ENCODE data around the gene PDE3A. TPM values are rescaled to one million over a fixed set of nuclear protein-coding genes. Genes with fewer than 3 reads are reported as not detected.
A peak's percentile ranks its signal among the peaks of the same experiment; 100 is the strongest.
"Not testable (repeated sequence)": the region's sequence is repeated elsewhere in the genome, so short reads cannot be mapped to it uniquely, and the experiment has no call there.

The PDE3A gene
- 0.49 TPM for polyA plus RNA-seq (2013, experiment 1 of 2)
- 0.47 TPM for polyA plus RNA-seq (2013, experiment 2 of 2)

DNA sequence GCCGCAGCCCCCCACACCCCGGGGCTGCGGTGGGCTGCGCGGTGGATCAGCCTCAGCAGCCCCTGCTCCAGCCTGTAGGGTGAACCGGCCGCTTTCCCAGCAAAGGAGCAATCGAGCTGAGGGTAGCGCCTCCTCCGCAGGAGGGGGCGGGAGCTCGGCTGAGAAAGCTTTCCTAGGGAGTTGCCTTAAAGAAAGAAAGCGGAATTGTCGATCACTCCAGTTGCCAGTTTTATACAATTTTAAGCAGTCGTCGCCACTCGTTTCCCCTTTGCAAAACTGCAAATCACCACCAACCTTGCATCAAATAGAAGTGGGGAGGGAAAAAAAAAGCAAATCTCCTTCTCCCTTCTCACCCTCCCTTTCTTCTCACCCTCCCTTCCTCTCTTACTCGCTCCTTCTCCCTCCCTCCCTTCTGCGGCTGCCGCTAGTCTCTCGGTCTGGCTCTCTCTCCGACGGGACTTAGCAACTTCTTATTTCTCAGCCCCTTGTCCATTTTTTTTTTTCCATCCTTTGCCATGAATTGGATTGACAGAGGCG is at the start of gene PDE3A:
TSS of gene PDE3A (plus strand) at position 424 of the 537 bp plus-strand sequence. CDS start 748 bp downstream, outside the sequence.
- Histone ChIP-seq H2AFZ (ENCODE audit: low read length) (peak within 1 kb of the TSS; percentile 100), H3K4me2 (ENCODE audit: insufficient read depth, low read length, poor library complexity, severe bottlenecking) (peak within 1 kb of the TSS; percentile 98), H3K79me1 (ENCODE audit: low read depth, low read length) (peaks cover 4% of the 10 kb centered on the region), H3K9ac (ENCODE audit: low read depth, low read length, poor library complexity) (peak within 1 kb of the TSS; percentile 91), H2BK12ac (ENCODE audit: low read length) (no peak within 1 kb of the TSS), H3K4me3 (ENCODE audit: low read length in 2 of 2) (peak within 1 kb of the TSS; percentile 93 to 95), H2AK5ac (ENCODE audit: low read depth, low read length) (no peak within 1 kb of the TSS), H3K27me3 (ENCODE audit: control insufficient read depth in 3 of 3, insufficient read depth in 3 of 3, low read depth in 1 of 3, low read length in 3 of 3) (peaks cover 0 to 4% (median 0%) of the 10 kb centered on the region in 3 experiments), H2BK15ac (ENCODE audit: low read length) (peak within 1 kb of the TSS; percentile 75), H2BK5ac (ENCODE audit: low read length) (peak within 1 kb of the TSS; percentile 26), H3K14ac (ENCODE audit: low read length) (no peak within 1 kb of the TSS), H3K4ac (ENCODE audit: low read length) (no peak within 1 kb of the TSS), H3K4me1 (ENCODE audit: control insufficient read depth in 2 of 2, insufficient read depth in 1 of 2, low read depth in 1 of 2, low read length in 2 of 2) (peaks cover 0 to 13% of the 10 kb centered on the region in 2 donors), H4K91ac (ENCODE audit: low read depth, low read length, poor library complexity) (peak within 1 kb of the TSS; percentile 43), H2BK120ac (ENCODE audit: low read depth, low read length) (no peak within 1 kb of the TSS), H3K27ac (replicated peaks; ENCODE audit: low read length) (peak within 1 kb of the TSS; percentile 56), H3K23ac (ENCODE audit: low read depth, low read length, poor library complexity) (no peak within 1 kb of the TSS), H4K8ac (ENCODE audit: low read depth, low read length) (no peak within 1 kb of the TSS), H3K9me3 (replicated peaks in 1 of 2; ENCODE audit: control insufficient read depth in 2 of 2, insufficient read depth in 1 of 2, low read depth in 1 of 2, low read length in 2 of 2) (no peaks in the 10 kb centered on the region), H3K18ac (ENCODE audit: low read length) (peak within 1 kb of the TSS; percentile 95), H3K36me3 (replicated peaks in 1 of 2; ENCODE audit: control insufficient read depth in 2 of 2, insufficient read depth in 2 of 2, low read length in 2 of 2) (no peaks in the 10 kb centered on the region)
- DNase-seq (ENCODE audit: low spot score), result peak; percentile 67
- no CpG with 5 or more reads among the region's 24 CpGs for WGBS, 2 donors (ENCODE audit: extremely low coverage in 2 of 2, insufficient read length in 2 of 2, insufficient replicate concordance in 1 of 2)

DNA sequence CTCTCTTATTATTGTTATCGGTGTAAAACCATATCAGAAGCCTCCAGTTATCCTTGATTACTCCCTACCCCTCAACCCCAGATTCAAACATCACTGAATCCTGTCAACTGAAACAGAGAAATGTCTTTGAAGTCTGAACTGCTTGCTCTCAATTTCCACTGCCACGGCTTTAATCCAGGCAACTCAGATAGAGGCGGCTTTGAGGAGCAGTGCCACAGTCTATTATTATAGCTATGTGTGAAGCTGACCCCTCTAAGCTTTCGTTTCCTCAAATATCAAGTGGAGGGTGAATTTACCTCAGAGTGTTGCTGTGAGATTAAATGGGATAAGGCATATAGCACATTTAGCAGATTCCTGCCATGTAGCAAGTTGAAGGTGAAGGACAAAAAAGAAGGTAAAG is 49.0 kb upstream of the PDE3A start:
- no peak overlapping the region for H3K23ac ChIP-seq (ENCODE audit: low read depth, low read length, poor library complexity)
- no peak overlapping the region for H2BK5ac ChIP-seq (ENCODE audit: low read length)
- H3K18ac ChIP-seq (ENCODE audit: low read length), result no peak overlapping the region
- H3K9ac ChIP-seq (ENCODE audit: low read depth, low read length, poor library complexity), result no peak overlapping the region
- no peaks in the 10 kb centered on the region for H3K9me3 ChIP-seq (replicated peaks in 1 of 2; ENCODE audit: control insufficient read depth in 2 of 2, insufficient read depth in 1 of 2, low read depth in 1 of 2, low read length in 2 of 2)
- no peaks in the 10 kb centered on the region for H3K36me3 ChIP-seq (replicated peaks in 1 of 2; ENCODE audit: control insufficient read depth in 2 of 2, insufficient read depth in 2 of 2, low read length in 2 of 2)
- H4K91ac ChIP-seq (ENCODE audit: low read depth, low read length, poor library complexity), result no peak overlapping the region
- no peaks in the 10 kb centered on the region for H3K4me1 ChIP-seq (ENCODE audit: control insufficient read depth in 2 of 2, insufficient read depth in 1 of 2, low read depth in 1 of 2, low read length in 2 of 2)
- no CpG with 5 or more reads among the region's 4 CpGs for WGBS, 2 donors (ENCODE audit: extremely low coverage in 2 of 2, insufficient read length in 2 of 2, insufficient replicate concordance in 1 of 2)
- no peak overlapping the region for H3K27ac ChIP-seq (replicated peaks; ENCODE audit: low read length)
- no peak overlapping the region for H2BK120ac ChIP-seq (ENCODE audit: low read depth, low read length)
- H2BK15ac ChIP-seq (ENCODE audit: low read length), result no peak overlapping the region
- no peak for DNase-seq (ENCODE audit: low spot score)
- no peak overlapping the region for H2BK12ac ChIP-seq (ENCODE audit: low read length)
- no peak overlapping the region for H3K4ac ChIP-seq (ENCODE audit: low read length)
- no peak overlapping the region for H3K4me3 ChIP-seq (ENCODE audit: low read length in 2 of 2)
- no peaks in the 10 kb centered on the region for H3K79me1 ChIP-seq (ENCODE audit: low read depth, low read length)
- no peaks in the 10 kb centered on the region for H3K27me3 ChIP-seq (ENCODE audit: control insufficient read depth in 3 of 3, insufficient read depth in 3 of 3, low read depth in 1 of 3, low read length in 3 of 3)
- no peak overlapping the region for H4K8ac ChIP-seq (ENCODE audit: low read depth, low read length)
- no peak overlapping the region for H2AK5ac ChIP-seq (ENCODE audit: low read depth, low read length)
- H3K4me2 ChIP-seq (ENCODE audit: insufficient read depth, low read length, poor library complexity, severe bottlenecking), result no peak overlapping the region
- H3K14ac ChIP-seq (ENCODE audit: low read length), result no peak overlapping the region
- H2AFZ ChIP-seq (ENCODE audit: low read length), result peak overlapping the region; percentile 49

DNA sequence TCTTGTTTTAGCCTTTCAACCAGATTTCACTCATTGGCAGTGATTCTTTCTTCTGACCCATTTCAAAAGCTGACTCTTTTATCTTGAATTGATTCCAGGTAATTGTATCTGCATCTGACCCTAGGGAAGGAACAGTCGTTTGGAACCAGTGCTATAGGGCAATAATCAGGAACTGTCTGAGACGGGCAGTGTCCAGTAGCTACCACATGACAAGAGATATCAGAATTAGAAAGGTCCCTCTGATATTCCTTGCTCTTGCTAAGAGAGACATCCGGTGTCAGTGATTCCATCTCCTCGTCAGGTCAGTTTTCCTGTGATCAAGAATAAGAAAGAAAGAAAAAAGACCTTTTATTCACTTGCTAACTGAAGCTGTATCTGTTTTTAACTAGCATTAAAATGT is 47.8 kb upstream of the PDE3A start:
- Histone ChIP-seq H4K91ac (ENCODE audit: low read depth, low read length, poor library complexity) (no peak overlapping the region), H3K4me2 (ENCODE audit: insufficient read depth, low read length, poor library complexity, severe bottlenecking) (no peak overlapping the region), H2BK15ac (ENCODE audit: low read length) (no peak overlapping the region), H3K27me3 (ENCODE audit: control insufficient read depth in 3 of 3, insufficient read depth in 3 of 3, low read depth in 1 of 3, low read length in 3 of 3) (no peaks in the 10 kb centered on the region), H3K27ac (replicated peaks; ENCODE audit: low read length) (no peak overlapping the region), H4K8ac (ENCODE audit: low read depth, low read length) (no peak overlapping the region), H2BK120ac (ENCODE audit: low read depth, low read length) (no peak overlapping the region), H3K23ac (ENCODE audit: low read depth, low read length, poor library complexity) (no peak overlapping the region), H3K14ac (ENCODE audit: low read length) (no peak overlapping the region), H2AK5ac (ENCODE audit: low read depth, low read length) (no peak overlapping the region), H3K9me3 (replicated peaks in 1 of 2; ENCODE audit: control insufficient read depth in 2 of 2, insufficient read depth in 1 of 2, low read depth in 1 of 2, low read length in 2 of 2) (no peaks in the 10 kb centered on the region), H3K36me3 (replicated peaks in 1 of 2; ENCODE audit: control insufficient read depth in 2 of 2, insufficient read depth in 2 of 2, low read length in 2 of 2) (no peaks in the 10 kb centered on the region), H2BK5ac (ENCODE audit: low read length) (no peak overlapping the region), H3K18ac (ENCODE audit: low read length) (no peak overlapping the region), H2AFZ (ENCODE audit: low read length) (peak overlapping the region; percentile 19), H3K4me1 (ENCODE audit: control insufficient read depth in 2 of 2, insufficient read depth in 1 of 2, low read depth in 1 of 2, low read length in 2 of 2) (no peaks in the 10 kb centered on the region), H3K79me1 (ENCODE audit: low read depth, low read length) (no peaks in the 10 kb centered on the region), H3K9ac (ENCODE audit: low read depth, low read length, poor library complexity) (no peak overlapping the region), H2BK12ac (ENCODE audit: low read length) (no peak overlapping the region), H3K4me3 (ENCODE audit: low read length in 2 of 2) (no peak overlapping the region), H3K4ac (ENCODE audit: low read length) (no peak overlapping the region)
- no peak for DNase-seq (ENCODE audit: low spot score)
- no CpG with 5 or more reads among the region's 4 CpGs for WGBS, 2 donors (ENCODE audit: extremely low coverage in 2 of 2, insufficient read length in 2 of 2, insufficient replicate concordance in 1 of 2)

DNA sequence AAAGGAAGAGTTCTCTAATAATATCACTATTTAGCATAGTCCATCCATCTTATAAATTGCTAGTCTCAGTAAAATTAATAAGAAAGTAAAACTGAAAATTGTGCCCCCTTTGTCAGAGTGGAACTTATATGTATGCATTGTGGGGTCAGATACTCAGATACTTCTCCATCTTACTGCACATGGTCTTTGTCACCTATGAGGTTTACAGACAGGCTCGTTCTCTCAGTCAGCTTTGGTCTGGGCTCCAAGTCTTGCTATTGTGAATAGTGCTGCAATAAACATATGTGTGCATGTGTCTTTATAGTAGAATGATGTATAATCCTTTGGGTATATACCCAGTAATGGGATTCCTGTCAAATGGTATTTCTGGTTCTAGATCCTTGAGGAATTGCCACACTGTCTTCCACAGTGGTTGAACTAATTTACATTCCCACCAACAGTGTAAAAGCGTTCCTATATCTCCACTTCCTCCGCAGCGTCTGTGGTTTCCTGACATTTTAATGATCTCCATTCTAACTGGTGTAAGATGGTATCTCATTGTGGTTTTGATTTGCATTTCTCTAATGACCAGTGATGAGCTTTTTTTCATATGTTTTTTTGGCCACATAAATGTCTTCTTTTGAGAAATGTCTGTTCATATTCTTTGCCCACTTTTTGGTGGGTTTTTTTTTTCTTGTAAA is 37.4 kb upstream of the PDE3A start:
- not testable (repeated sequence) for H2AFZ ChIP-seq (ENCODE audit: low read length); H3K27ac ChIP-seq (replicated peaks; ENCODE audit: low read length); H3K9me3 ChIP-seq (replicated peaks in 1 of 2; ENCODE audit: control insufficient read depth in 2 of 2, insufficient read depth in 1 of 2, low read depth in 1 of 2, low read length in 2 of 2); H3K9ac ChIP-seq (ENCODE audit: low read depth, low read length, poor library complexity); H3K27me3 ChIP-seq (ENCODE audit: control insufficient read depth in 3 of 3, insufficient read depth in 3 of 3, low read depth in 1 of 3, low read length in 3 of 3); H3K4me3 ChIP-seq (ENCODE audit: low read length in 2 of 2); H3K14ac ChIP-seq (ENCODE audit: low read length); H2BK15ac ChIP-seq (ENCODE audit: low read length); H3K4me2 ChIP-seq (ENCODE audit: insufficient read depth, low read length, poor library complexity, severe bottlenecking); H3K4me1 ChIP-seq (ENCODE audit: control insufficient read depth in 2 of 2, insufficient read depth in 1 of 2, low read depth in 1 of 2, low read length in 2 of 2); H3K18ac ChIP-seq (ENCODE audit: low read length); DNase-seq (ENCODE audit: low spot score); H2AK5ac ChIP-seq (ENCODE audit: low read depth, low read length); H3K23ac ChIP-seq (ENCODE audit: low read depth, low read length, poor library complexity); H4K8ac ChIP-seq (ENCODE audit: low read depth, low read length); H3K36me3 ChIP-seq (replicated peaks in 1 of 2; ENCODE audit: control insufficient read depth in 2 of 2, insufficient read depth in 2 of 2, low read length in 2 of 2); H2BK5ac ChIP-seq (ENCODE audit: low read length); H3K4ac ChIP-seq (ENCODE audit: low read length); H4K91ac ChIP-seq (ENCODE audit: low read depth, low read length, poor library complexity); H2BK12ac ChIP-seq (ENCODE audit: low read length); H3K79me1 ChIP-seq (ENCODE audit: low read depth, low read length); H2BK120ac ChIP-seq (ENCODE audit: low read depth, low read length)
- WGBS, 2 donors (ENCODE audit: extremely low coverage in 2 of 2, insufficient read length in 2 of 2, insufficient replicate concordance in 1 of 2), result no CpG with 5 or more reads among the region's 4 CpGs

All from neuronal stem cell (in vitro differentiated cells).